ENCODE results near the gene FURIN. TPM values are rescaled to one million over a fixed set of nuclear protein-coding genes. Genes with fewer than 3 reads are reported as not detected.

The FURIN gene
- total and polyA plus RNA-seq, 2 donors (not counting 1 experiment from before 2014, with no cell fraction given) = 19.4 to 27.9 TPM

DNA sequence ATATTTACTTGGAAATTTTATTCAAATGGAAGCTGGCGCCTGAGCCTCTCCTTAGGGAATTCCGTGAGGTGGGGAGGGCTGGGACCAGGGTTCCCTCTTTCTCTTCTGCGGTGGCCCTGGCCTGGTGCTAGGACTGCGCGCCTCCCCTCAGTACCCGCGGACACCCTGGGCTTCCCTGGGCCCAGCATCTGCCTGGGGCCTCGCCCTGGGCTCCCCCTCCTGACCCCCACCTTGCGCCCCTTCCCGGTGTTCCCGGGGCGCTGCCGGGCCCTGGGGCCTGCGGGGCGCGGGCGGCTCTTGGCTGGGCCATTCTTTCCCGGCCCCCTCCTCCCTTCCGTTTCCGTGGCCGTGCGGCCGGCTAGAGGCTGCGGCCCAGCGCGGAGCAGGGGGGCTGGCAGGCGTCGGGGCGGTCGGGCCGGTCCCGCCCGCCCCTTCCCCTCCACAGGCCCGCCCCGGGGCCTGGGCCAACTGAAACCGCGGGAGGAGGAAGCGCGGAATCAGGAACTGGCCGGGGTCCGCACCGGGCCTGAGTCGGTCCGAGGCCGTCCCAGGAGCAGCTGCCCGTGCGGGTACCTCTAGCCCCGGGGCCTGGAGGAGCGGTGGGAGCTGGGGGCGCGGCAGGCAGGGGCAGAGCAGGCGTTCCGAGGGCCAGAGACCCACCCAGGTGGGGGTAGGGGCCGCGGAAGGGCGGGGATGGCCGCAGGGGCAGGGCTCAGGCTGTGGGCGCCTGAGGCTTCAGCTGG, 15.8 kb downstream of the FURIN start, which contains the start of gene FES:
TSS of gene FES (plus strand) at position 529 of the 743 bp plus-strand sequence. CDS start 542 bp downstream, outside the sequence.
- DNase-seq (ENCODE audit: low read depth in 2 of 2) = peak; percentile 47 to 60

GRCh38 chr15:90884719-90885431, 16.5 kb downstream of the FURIN start:
- Histone ChIP-seq H3K4me3 (replicated peaks in 1 of 4; ENCODE audit: control extremely low read depth in 1 of 4, insufficient read depth in 1 of 4, low read depth in 3 of 4, low read length in 4 of 4) (peak overlapping the region; percentile 23 to 65 (median 52)), H4K20me1 (ENCODE audit: control insufficient read depth, extremely low read depth, insufficient read depth, low read length) (no peaks in the 10 kb centered on the region), H3K27ac (ENCODE audit: insufficient read depth, low read length) (peak overlapping the region; percentile 85), H3K4me1 (ENCODE audit: control insufficient read depth, extremely low read depth, insufficient read depth, low read length) (peaks cover 17% of the 10 kb centered on the region), H2AFZ (ENCODE audit: low read length) (peak overlapping the region; percentile 65), H3K9me3 (ENCODE audit: control insufficient read depth, insufficient read depth, low read depth, low read length) (no peaks in the 10 kb centered on the region), H3K4me2 (ENCODE audit: extremely low read depth, insufficient read depth, low read length) (peak overlapping the region; percentile 83), H3K27me3 (ENCODE audit: control insufficient read depth, insufficient read depth, low read length) (no peaks in the 10 kb centered on the region), H3K36me3 (ENCODE audit: control insufficient read depth, insufficient read depth, low read length) (peaks cover 14% of the 10 kb centered on the region), H3K9ac (ENCODE audit: insufficient read depth, low read length) (peak overlapping the region; percentile 79), H3K79me2 (ENCODE audit: control insufficient read depth, insufficient read depth, low read length) (peaks cover 5% of the 10 kb centered on the region)
- DNase-seq (ENCODE audit: low read depth in 2 of 2) = no peak
- no peak for TF ChIP-seq EZH2 (IDR thresholded peaks at IDR 0.05; ENCODE audit: low read length, missing control alignments)
- TF ChIP-seq, protein P1, sequence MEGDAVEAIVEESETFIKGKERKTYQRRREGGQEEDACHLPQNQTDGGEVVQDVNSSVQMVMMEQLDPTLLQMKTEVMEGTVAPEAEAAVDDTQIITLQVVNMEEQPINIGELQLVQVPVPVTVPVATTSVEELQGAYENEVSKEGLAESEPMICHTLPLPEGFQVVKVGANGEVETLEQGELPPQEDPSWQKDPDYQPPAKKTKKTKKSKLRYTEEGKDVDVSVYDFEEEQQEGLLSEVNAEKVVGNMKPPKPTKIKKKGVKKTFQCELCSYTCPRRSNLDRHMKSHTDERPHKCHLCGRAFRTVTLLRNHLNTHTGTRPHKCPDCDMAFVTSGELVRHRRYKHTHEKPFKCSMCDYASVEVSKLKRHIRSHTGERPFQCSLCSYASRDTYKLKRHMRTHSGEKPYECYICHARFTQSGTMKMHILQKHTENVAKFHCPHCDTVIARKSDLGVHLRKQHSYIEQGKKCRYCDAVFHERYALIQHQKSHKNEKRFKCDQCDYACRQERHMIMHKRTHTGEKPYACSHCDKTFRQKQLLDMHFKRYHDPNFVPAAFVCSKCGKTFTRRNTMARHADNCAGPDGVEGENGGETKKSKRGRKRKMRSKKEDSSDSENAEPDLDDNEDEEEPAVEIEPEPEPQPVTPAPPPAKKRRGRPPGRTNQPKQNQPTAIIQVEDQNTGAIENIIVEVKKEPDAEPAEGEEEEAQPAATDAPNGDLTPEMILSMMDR (conservative IDR thresholded peaks at IDR 0.05 in 1 of 2, IDR thresholded peaks at IDR 0.05 in 1 of 2; ENCODE audit: low read depth in 1 of 2, low read length in 2 of 2) = no peak

More for the DNA sequence above, 15.8 kb downstream of the FURIN start, which contains the start of gene FES:
- Histone ChIP-seq H3K9me3 (ENCODE audit: control insufficient read depth, insufficient read depth, low read depth, low read length) (no peaks in the 10 kb centered on the region), H3K4me2 (ENCODE audit: extremely low read depth, insufficient read depth, low read length) (peak within 1 kb of the TSS; percentile 83), H2AFZ (ENCODE audit: low read length) (peak within 1 kb of the TSS; percentile 65), H3K4me3 (replicated peaks in 1 of 4; ENCODE audit: control extremely low read depth in 1 of 4, insufficient read depth in 1 of 4, low read depth in 3 of 4, low read length in 4 of 4) (peak within 1 kb of the TSS; percentile 37 to 65 (median 52)), H4K20me1 (ENCODE audit: control insufficient read depth, extremely low read depth, insufficient read depth, low read length) (no peaks in the 10 kb centered on the region), H3K9ac (ENCODE audit: insufficient read depth, low read length) (peak within 1 kb of the TSS; percentile 79), H3K27ac (ENCODE audit: insufficient read depth, low read length) (peak within 1 kb of the TSS; percentile 85), H3K36me3 (ENCODE audit: control insufficient read depth, insufficient read depth, low read length) (peaks cover 16% of the 10 kb centered on the region), H3K4me1 (ENCODE audit: control insufficient read depth, extremely low read depth, insufficient read depth, low read length) (peaks cover 17% of the 10 kb centered on the region), H3K27me3 (ENCODE audit: control insufficient read depth, insufficient read depth, low read length) (no peaks in the 10 kb centered on the region), H3K79me2 (ENCODE audit: control insufficient read depth, insufficient read depth, low read length) (peaks cover 5% of the 10 kb centered on the region)
- TF ChIP-seq, protein P1 (conservative IDR thresholded peaks at IDR 0.05 in 1 of 2, IDR thresholded peaks at IDR 0.05 in 1 of 2; ENCODE audit: low read depth in 1 of 2, low read length in 2 of 2) = no peak
- no peak for TF ChIP-seq EZH2 (IDR thresholded peaks at IDR 0.05; ENCODE audit: low read length, missing control alignments)

Measured in fibroblast of lung (primary cell).